ENCODE data around the gene IRX4. TPM values are rescaled to one million over a fixed set of nuclear protein-coding genes. Genes with fewer than 3 reads are reported as not detected.

Gene IRX4
- total and polyA plus RNA-seq, 2 donors (not counting 3 experiments of a cell fraction or from before 2014, with no cell fraction given), result not detected

GRCh38 chr5:1830571-1831228 is 52.0 kb downstream of the IRX4 start:
- H3K9me1 ChIP-seq (replicated peaks; ENCODE audit: control insufficient read depth, extremely low read depth, insufficient read depth, low read length), result no peaks in the 10 kb centered on the region
- no peak overlapping the region for H3K4me3 ChIP-seq (replicated peaks in 1 of 3; ENCODE audit: insufficient read depth in 1 of 3, low read depth in 1 of 3, low read length in 3 of 3)
- H3K9me3 ChIP-seq (replicated peaks; ENCODE audit: control insufficient read depth, insufficient read depth, low read length), result no peaks in the 10 kb centered on the region
- DNase-seq (ENCODE audit: low read depth, low spot score) (no peak), FAIRE-seq (no peak)
- H3K4me1 ChIP-seq (ENCODE audit: control insufficient read depth, extremely low read depth, insufficient read depth, low read length), result no peaks in the 10 kb centered on the region
- no peaks in the 10 kb centered on the region for H3K36me3 ChIP-seq (ENCODE audit: control insufficient read depth in 2 of 2, extremely low read depth in 1 of 2, insufficient read depth in 2 of 2, low read length in 2 of 2)
- BruUV-seq (replicated peaks), result no TSS peak
- H3K27me3 ChIP-seq (ENCODE audit: control insufficient read depth in 2 of 2, insufficient read depth in 2 of 2, low read length in 2 of 2), result no peaks in the 10 kb centered on the region
- no peak overlapping the region for H3K27ac ChIP-seq (ENCODE audit: insufficient read depth, low read depth, low read length)
- H3K79me2 ChIP-seq (ENCODE audit: control insufficient read depth, insufficient read depth, low read length), result no peaks in the 10 kb centered on the region
- H3K9ac ChIP-seq (replicated peaks; ENCODE audit: extremely low read depth, insufficient read depth, low read length), result no peak overlapping the region
- dilution Hi-C loops (cut with MboI; ENCODE audit: extremely low pct_ligation_motif_present, low sequenced_read_pairs), result no loop called here
- H3K4me2 ChIP-seq (ENCODE audit: insufficient read depth, low read length), result no peak overlapping the region
- no peak for TF ChIP-seq FOS (IDR thresholded peaks at IDR 0.05; ENCODE audit: borderline replicate concordance, insufficient read depth, low read length)
- no peak for TF ChIP-seq POLR2A (IDR thresholded peaks at IDR 0.05; ENCODE audit: low read depth, low read length)
- no peak for TF ChIP-seq CTCF (IDR thresholded peaks at IDR 0.05; ENCODE audit: extremely low read depth in 1 of 2, insufficient read depth in 1 of 2, low read depth in 1 of 2, low read length in 2 of 2)
- TF ChIP-seq GATA2 (IDR thresholded peaks at IDR 0.05; ENCODE audit: insufficient read depth, insufficient read length, low read depth, low read length), result no peak
- TF ChIP-seq MYC (IDR thresholded peaks at IDR 0.05; ENCODE audit: low read depth, low read length), result no peak
- H2AFZ ChIP-seq (ENCODE audit: low read depth, low read length), result no peak overlapping the region
- no peaks in the 10 kb centered on the region for H4K20me1 ChIP-seq (replicated peaks; ENCODE audit: control insufficient read depth, extremely low read depth, insufficient read depth, low read length)
- intact Hi-C loops (cut with micrococcal nuclease), result no loop called here
- POLR2A ChIA-PET, result no interaction called here
- CTCF ChIA-PET, result no interaction called here

- Histone ChIP-seq H2AFZ (ENCODE audit: low read depth, low read length) (no peak overlapping the region), H3K9me1 (replicated peaks; ENCODE audit: control insufficient read depth, extremely low read depth, insufficient read depth, low read length) (no peaks in the 10 kb centered on the region), H3K79me2 (ENCODE audit: control insufficient read depth, insufficient read depth, low read length) (no peaks in the 10 kb centered on the region), H3K9ac (replicated peaks; ENCODE audit: extremely low read depth, insufficient read depth, low read length) (no peak overlapping the region), H3K9me3 (replicated peaks; ENCODE audit: control insufficient read depth, insufficient read depth, low read length) (no peaks in the 10 kb centered on the region), H3K4me3 (replicated peaks in 1 of 3; ENCODE audit: insufficient read depth in 1 of 3, low read depth in 1 of 3, low read length in 3 of 3) (no peak overlapping the region), H3K27ac (ENCODE audit: insufficient read depth, low read depth, low read length) (no peak overlapping the region), H3K4me2 (ENCODE audit: insufficient read depth, low read length) (no peak overlapping the region), H4K20me1 (replicated peaks; ENCODE audit: control insufficient read depth, extremely low read depth, insufficient read depth, low read length) (no peaks in the 10 kb centered on the region), H3K36me3 (ENCODE audit: control insufficient read depth in 2 of 2, extremely low read depth in 1 of 2, insufficient read depth in 2 of 2, low read length in 2 of 2) (peaks cover 0 to 4% of the 10 kb centered on the region in 2 experiments), H3K27me3 (ENCODE audit: control insufficient read depth in 2 of 2, insufficient read depth in 2 of 2, low read length in 2 of 2) (no peaks in the 10 kb centered on the region), H3K4me1 (ENCODE audit: control insufficient read depth, extremely low read depth, insufficient read depth, low read length) (no peaks in the 10 kb centered on the region)
- no peak for FAIRE-seq
- no peak for TF ChIP-seq CTCF (IDR thresholded peaks at IDR 0.05; ENCODE audit: extremely low read depth in 1 of 2, insufficient read depth in 1 of 2, low read depth in 1 of 2, low read length in 2 of 2)
- no peak for TF ChIP-seq FOS (IDR thresholded peaks at IDR 0.05; ENCODE audit: borderline replicate concordance, insufficient read depth, low read length)
- TF ChIP-seq MAX (IDR thresholded peaks at IDR 0.05; ENCODE audit: insufficient read depth, insufficient read length), result no peak
- no peak for TF ChIP-seq EZH2 (IDR thresholded peaks at IDR 0.05; ENCODE audit: borderline replicate concordance, low read depth, low read length, severe bottlenecking)
- TF ChIP-seq MYC (IDR thresholded peaks at IDR 0.05; ENCODE audit: low read depth, low read length), result no peak
- no peak for TF ChIP-seq GATA2 (IDR thresholded peaks at IDR 0.05; ENCODE audit: insufficient read depth, insufficient read length, low read depth, low read length)
- TF ChIP-seq POLR2AphosphoS5 (IDR thresholded peaks at IDR 0.05; ENCODE audit: insufficient read depth, low read depth, low read length), result no peak
- TF ChIP-seq JUN (IDR thresholded peaks at IDR 0.05; ENCODE audit: borderline replicate concordance, insufficient read depth, insufficient read length, low read depth), result no peak
- no peak for TF ChIP-seq POLR2A (IDR thresholded peaks at IDR 0.05; ENCODE audit: low read depth, low read length)
- dilution Hi-C loops (cut with MboI; ENCODE audit: extremely low pct_ligation_motif_present, low sequenced_read_pairs) (no loop called here), intact Hi-C loops (cut with micrococcal nuclease) (no loop called here)
- no TSS peak for BruUV-seq (replicated peaks)
- POLR2A ChIA-PET, result no interaction called here
- DNase-seq (ENCODE audit: low read depth, low spot score), result no peak
- CTCF ChIA-PET, result no interaction called here
Observed at GRCh38 chr5:1827886-1828397, 54.8 kb downstream of the IRX4 start.
